Measurements from ENCODE around the gene CLEC4A. TPM values are rescaled to one million over a fixed set of nuclear protein-coding genes. Genes with fewer than 3 reads are reported as not detected.

The CLEC4A gene
- total RNA-seq, 1 donor from 2014 or later = 28.8 TPM

DNA sequence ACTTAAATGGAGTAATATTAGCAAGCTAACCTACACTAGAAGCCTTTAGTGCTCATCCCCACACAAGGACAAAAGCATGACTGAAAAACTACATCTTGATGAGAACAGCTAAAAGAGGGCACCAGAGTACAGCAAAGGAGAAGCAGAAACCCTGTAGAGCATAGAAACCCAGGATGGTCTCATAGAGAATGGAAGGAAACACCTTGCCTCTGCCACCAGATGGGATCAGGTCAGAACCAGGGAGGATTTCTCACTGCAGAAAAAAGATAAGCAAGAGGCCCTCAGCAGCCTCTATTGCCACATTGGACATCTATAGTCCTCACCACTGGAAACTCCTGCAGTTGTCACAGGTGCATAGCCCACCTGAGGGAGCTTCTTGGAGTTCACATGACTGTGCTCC, 19.8 kb downstream of the CLEC4A start:
- intact Hi-C loops (cut with DNase I) = no loop called here
- Histone ChIP-seq H3K36me3 (peaks cover under 1 to 10% of the 10 kb centered on the region in 2 donors), H3K4me3 (no peak overlapping the region), H3K4me1 (no peaks in the 10 kb centered on the region), H3K27me3 (no peaks in the 10 kb centered on the region), H3K27ac (no peak overlapping the region), H3K9me3 (peaks cover 0 to 6% of the 10 kb centered on the region in 2 donors)
- TF ChIP-seq, protein P1, sequence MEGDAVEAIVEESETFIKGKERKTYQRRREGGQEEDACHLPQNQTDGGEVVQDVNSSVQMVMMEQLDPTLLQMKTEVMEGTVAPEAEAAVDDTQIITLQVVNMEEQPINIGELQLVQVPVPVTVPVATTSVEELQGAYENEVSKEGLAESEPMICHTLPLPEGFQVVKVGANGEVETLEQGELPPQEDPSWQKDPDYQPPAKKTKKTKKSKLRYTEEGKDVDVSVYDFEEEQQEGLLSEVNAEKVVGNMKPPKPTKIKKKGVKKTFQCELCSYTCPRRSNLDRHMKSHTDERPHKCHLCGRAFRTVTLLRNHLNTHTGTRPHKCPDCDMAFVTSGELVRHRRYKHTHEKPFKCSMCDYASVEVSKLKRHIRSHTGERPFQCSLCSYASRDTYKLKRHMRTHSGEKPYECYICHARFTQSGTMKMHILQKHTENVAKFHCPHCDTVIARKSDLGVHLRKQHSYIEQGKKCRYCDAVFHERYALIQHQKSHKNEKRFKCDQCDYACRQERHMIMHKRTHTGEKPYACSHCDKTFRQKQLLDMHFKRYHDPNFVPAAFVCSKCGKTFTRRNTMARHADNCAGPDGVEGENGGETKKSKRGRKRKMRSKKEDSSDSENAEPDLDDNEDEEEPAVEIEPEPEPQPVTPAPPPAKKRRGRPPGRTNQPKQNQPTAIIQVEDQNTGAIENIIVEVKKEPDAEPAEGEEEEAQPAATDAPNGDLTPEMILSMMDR (IDR thresholded peaks at IDR 0.05) = no peak
- DNase-seq (ENCODE audit: low spot score in 2 of 2) = no peak

DNA sequence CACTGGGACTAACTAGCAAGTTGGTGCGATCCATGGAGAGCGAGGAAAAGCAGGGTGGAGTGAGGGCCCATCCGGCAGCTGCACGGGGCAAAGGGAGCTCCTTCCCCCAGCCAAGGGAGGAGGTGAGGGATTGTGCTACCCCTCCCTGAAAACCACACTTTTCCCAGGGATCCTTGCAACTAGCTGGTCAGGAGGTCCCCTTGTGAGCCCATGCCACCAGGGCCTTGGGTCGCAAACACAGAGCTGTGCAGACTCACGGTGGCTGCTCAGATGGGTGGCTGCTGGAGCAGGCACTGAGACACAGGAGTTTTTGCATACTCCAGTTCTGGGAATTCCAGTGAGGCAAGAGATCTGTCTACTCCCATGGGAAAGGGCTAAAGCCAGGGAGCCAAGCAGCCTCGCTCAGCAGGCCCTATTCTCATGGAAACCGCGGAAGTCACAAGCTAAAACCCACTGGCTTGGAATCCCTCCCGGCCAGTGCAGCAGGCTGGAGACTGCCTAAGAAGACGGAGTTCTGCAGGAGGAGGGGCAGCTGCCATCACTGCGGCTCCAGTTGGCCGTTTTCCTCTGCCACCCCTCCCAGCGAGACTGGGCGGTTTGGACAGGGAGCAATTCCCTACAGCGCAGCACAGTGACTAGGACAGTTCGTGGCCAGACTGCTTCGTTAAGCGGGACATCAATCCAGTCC, 22.5 kb downstream of the CLEC4A start:
- H3K36me3 ChIP-seq = peaks cover 0 to 5% of the 10 kb centered on the region in 2 donors
- intact Hi-C loops (cut with DNase I) = no loop called here
- DNase-seq (ENCODE audit: low spot score in 2 of 2) = peak; percentile 18 to 78

DNA sequence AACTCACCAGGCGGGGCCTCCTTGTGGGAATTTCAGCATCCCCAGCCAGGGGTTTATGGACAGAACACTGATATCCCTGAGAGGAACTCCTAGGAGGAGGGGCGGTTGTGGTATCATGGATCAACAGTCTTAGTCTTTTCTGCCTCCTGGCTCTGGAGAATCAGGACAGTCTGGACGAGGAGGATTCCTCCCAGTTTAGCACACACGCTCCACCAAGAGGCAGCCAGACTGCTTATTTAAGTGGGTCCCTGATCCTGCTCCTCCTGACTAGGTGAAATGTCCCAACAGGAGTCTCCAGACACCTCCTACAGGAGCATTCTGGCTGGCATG, 23.0 kb downstream of the CLEC4A start:
- TF ChIP-seq, protein P1 (IDR thresholded peaks at IDR 0.05) = no peak
- peak overlapping the region in 1 of 2 donors; percentile 44 for H3K4me3 ChIP-seq
- peaks cover 0 to under 1% of the 10 kb centered on the region in 2 donors for H3K36me3 ChIP-seq
- no peaks in the 10 kb centered on the region for H3K4me1 ChIP-seq
- no peaks in the 10 kb centered on the region for H3K9me3 ChIP-seq
- DNase-seq (ENCODE audit: low spot score in 2 of 2) = no peak
- intact Hi-C loops (cut with DNase I) = no loop called here
- no peaks in the 10 kb centered on the region for H3K27me3 ChIP-seq
- peak overlapping the region; percentile 52 to 56 for H3K27ac ChIP-seq

More for the DNA sequence above, 22.5 kb downstream of the CLEC4A start:
- Histone ChIP-seq H3K4me3 (peak overlapping the region in 1 of 2 donors; percentile 44), H3K9me3 (peaks cover 0 to 5% of the 10 kb centered on the region in 2 donors), H3K27ac (peak overlapping the region; percentile 52 to 56), H3K4me1 (no peaks in the 10 kb centered on the region), H3K27me3 (no peaks in the 10 kb centered on the region)
- TF ChIP-seq, protein P1 (IDR thresholded peaks at IDR 0.05) = no peak

DNA sequence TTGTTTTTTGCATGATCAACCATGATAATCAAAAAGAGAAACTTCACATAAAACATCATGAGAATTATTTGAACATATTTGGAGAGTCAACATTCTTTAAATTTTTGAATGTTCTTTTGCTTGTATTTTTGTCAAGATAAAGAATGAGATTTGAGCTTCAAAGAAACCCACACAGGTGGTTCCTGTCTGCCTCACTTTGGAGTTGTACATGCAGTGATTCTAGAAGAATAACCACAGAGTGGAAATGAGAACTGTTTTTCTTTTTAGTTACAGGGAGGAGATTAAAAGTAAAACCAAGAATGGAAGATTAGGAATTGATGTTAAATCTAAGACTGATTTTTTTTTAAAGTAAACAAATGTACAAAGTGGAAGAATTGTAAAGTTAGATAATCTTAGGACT, 31.1 kb downstream of the CLEC4A start:
- no peaks in the 10 kb centered on the region for H3K27me3 ChIP-seq
- no peaks in the 10 kb centered on the region for H3K9me3 ChIP-seq
- TF ChIP-seq, protein P1 (IDR thresholded peaks at IDR 0.05) = no peak
- H3K4me3 ChIP-seq = no peak overlapping the region
- H3K36me3 ChIP-seq = no peaks in the 10 kb centered on the region
- no peak for DNase-seq (ENCODE audit: low spot score in 2 of 2)
- intact Hi-C loops (cut with DNase I) = no loop called here
- H3K27ac ChIP-seq = no peak overlapping the region
- no peaks in the 10 kb centered on the region for H3K4me1 ChIP-seq

DNA sequence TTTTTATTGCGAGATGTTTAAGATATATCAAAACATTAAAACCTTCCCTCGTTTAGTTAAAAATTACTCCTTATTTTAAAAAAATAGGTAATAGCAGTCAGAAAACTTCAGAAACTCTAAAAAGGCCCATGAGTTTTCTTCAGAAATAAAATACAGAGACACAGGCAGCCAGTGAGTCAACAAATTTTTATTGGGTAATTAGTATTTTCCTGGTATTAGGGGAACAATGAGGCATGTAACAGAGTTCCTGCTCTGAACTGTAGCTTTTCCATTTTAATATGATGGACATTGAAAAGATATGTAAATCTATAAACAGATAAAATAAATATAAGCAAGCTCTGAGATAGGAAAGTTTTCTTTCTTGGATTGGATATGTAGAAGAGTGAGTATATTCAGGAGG, 33.0 kb downstream of the CLEC4A start:
- TF ChIP-seq, protein P1 (IDR thresholded peaks at IDR 0.05) = no peak
- Histone ChIP-seq H3K4me3 (no peak overlapping the region), H3K27ac (peak overlapping the region in 1 of 2 donors; percentile 14), H3K4me1 (no peaks in the 10 kb centered on the region), H3K27me3 (no peaks in the 10 kb centered on the region), H3K36me3 (no peaks in the 10 kb centered on the region), H3K9me3 (no peaks in the 10 kb centered on the region)
- no peak for DNase-seq (ENCODE audit: low spot score in 2 of 2)
- intact Hi-C loops (cut with DNase I) = no loop called here
